ENCODE data around the gene ZNF200. TPM values are rescaled to one million over a fixed set of nuclear protein-coding genes. Genes with fewer than 3 reads are reported as not detected.
A peak's percentile ranks its signal among the peaks of the same experiment; 100 is the strongest.

ZNF200 gene
- total RNA-seq, 2 donors from 2014 or later = 3.2 to 4.9 TPM

DNA sequence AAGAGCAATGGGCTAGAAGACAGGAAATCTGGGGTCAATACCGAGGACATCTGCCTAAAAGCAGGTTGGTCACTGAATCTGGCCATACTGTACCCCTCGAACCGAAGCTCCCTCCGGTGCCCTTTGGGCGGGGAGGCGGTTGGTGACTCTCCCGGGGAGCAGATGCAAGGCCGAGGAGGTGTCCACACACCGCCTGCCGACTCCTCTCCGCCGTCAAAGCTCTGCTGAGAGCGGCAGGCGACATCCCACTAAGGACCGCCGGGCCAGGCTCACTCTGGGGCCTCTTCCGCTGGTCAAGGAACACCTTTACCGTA, 458 bp downstream of the ZNF200 start:
- Histone ChIP-seq H3K4me1 (peaks cover 0 to 13% of the 10 kb centered on the region in 2 donors), H3K27ac (peak overlapping the region; percentile 90 to 96), H3K4me3 (peak overlapping the region; percentile 62 to 82), H3K36me3 (peaks cover 36% of the 10 kb centered on the region), H3K27me3 (no peaks in the 10 kb centered on the region), H3K9me3 (peaks cover 0 to 29% of the 10 kb centered on the region in 2 donors)
- TF ChIP-seq, protein P1, sequence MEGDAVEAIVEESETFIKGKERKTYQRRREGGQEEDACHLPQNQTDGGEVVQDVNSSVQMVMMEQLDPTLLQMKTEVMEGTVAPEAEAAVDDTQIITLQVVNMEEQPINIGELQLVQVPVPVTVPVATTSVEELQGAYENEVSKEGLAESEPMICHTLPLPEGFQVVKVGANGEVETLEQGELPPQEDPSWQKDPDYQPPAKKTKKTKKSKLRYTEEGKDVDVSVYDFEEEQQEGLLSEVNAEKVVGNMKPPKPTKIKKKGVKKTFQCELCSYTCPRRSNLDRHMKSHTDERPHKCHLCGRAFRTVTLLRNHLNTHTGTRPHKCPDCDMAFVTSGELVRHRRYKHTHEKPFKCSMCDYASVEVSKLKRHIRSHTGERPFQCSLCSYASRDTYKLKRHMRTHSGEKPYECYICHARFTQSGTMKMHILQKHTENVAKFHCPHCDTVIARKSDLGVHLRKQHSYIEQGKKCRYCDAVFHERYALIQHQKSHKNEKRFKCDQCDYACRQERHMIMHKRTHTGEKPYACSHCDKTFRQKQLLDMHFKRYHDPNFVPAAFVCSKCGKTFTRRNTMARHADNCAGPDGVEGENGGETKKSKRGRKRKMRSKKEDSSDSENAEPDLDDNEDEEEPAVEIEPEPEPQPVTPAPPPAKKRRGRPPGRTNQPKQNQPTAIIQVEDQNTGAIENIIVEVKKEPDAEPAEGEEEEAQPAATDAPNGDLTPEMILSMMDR (IDR thresholded peaks at IDR 0.05) = no peak
- no peak for DNase-seq (ENCODE audit: low spot score)

DNA sequence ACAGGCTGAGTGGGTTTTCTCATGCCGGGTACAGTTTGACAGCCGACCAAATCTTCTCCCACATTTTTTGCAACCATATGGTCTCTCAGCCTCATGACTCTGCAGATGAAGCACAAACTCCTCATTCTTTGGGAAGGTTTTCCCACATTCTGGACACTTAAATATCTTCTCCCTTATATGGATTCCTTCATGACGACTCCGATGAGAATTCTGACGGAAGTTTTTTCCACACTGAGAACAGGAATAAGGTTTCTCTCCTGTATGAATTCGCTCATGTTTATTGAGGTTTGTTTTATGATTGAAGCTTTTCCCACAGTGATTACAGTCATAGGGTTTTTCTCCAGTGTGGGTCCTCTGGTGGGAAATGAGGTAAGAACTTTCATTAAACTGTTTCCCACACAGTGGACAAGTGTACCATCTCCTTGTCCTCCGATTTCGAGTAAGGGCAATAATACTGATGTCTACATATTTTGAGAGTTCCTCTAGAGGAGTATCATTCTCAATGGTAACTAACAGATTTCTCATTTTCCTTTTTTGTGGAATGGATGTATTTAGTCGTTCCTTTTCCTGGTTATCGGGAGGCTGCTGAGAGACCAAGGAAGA, 10.9 kb downstream of the ZNF200 start:
- H3K27me3 ChIP-seq = no peaks in the 10 kb centered on the region
- H3K4me1 ChIP-seq = no peaks in the 10 kb centered on the region
- no peak overlapping the region for H3K4me3 ChIP-seq
- no peak overlapping the region for H3K27ac ChIP-seq
- TF ChIP-seq, protein P1 (IDR thresholded peaks at IDR 0.05) = no peak
- H3K36me3 ChIP-seq = peaks cover 67% of the 10 kb centered on the region
- no peak for DNase-seq (ENCODE audit: low spot score)
- H3K9me3 ChIP-seq = peaks cover 38 to 96% of the 10 kb centered on the region in 2 donors

DNA sequence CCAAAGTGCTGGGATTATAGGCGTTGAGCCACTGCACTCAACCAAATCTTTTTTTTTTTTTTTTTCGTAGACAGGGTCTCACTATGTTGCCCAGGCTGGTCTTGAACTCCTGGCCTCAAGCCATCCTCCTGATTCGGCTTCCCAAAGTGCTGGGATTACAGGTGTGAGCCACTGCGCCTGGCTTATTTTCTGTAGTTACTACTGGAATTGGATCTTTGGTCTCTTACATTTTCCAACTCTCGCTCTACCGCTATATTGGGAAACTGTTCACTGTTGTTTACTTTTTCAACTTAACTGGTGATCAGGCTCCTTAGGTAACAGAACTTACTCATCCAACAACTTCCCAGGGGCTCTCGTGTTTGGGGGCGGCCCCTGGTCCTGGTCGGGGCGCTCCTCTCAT, 14.1 kb downstream of the ZNF200 start:
- no peak overlapping the region for H3K4me3 ChIP-seq

DNA sequence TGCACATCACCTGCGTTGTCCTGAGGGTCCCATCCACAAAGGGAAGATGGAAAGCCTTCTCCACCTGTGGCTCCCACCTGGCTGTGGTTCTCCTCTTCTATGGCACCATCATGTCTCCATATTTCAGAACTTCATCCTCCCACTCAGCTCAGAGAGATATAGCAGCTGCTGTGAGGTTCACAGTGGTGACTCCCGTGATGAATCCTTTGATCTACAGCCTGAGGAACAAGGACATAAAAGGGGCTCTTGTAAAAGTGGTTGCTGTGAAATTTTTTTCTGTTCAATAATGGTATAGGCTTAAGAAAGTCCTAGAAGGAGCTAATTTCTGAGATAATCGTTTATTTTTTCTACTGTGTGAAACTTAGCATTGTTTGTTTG, 18.7 kb downstream of the ZNF200 start:
- Histone ChIP-seq H3K36me3 (no peaks in the 10 kb centered on the region), H3K27me3 (no peaks in the 10 kb centered on the region), H3K9me3 (peaks cover 0 to 38% of the 10 kb centered on the region in 2 donors), H3K4me3 (no peak overlapping the region), H3K4me1 (no peaks in the 10 kb centered on the region), H3K27ac (no peak overlapping the region)
- TF ChIP-seq, protein P1 (IDR thresholded peaks at IDR 0.05) = no peak
- DNase-seq (ENCODE audit: low spot score) = no peak

More for the DNA sequence above, 14.1 kb downstream of the ZNF200 start:
- peaks cover 35% of the 10 kb centered on the region for H3K36me3 ChIP-seq
- peaks cover 28 to 84% of the 10 kb centered on the region in 2 donors for H3K9me3 ChIP-seq
- H3K27me3 ChIP-seq = no peaks in the 10 kb centered on the region
- no peaks in the 10 kb centered on the region for H3K4me1 ChIP-seq
- no peak overlapping the region for H3K27ac ChIP-seq
- no peak for DNase-seq (ENCODE audit: low spot score)
- TF ChIP-seq, protein P1 (IDR thresholded peaks at IDR 0.05) = no peak

DNA sequence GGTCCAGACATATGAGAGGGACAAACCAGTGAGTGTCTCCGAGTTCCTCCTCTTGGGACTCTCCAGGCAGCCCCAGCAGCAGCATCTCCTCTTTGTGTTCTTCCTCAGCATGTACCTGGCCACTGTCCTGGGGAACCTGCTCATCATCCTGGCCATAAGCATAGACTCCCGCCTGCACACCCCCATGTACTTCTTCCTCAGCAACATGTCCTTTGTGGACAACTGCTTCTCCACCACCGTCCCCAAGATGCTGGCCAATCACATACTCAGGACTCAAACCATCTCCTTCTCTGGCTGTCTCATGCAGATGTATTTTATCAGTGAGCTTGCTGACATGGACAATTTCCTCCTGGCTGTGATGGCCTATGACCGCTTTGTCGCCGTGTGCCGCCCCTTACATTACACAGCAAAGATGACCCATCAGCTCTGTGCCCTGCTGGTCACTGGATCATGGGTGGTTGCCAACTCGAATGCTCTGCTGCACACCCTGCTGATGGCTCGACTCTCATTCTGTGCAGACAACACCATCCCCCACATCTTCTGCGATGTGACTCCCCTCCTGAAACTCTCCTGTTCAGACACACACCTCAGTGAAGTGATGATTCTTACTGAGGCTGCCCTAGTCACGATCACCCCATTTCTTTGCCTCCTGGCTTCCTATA, 19.2 kb downstream of the ZNF200 start:
- Histone ChIP-seq H3K27me3 (no peaks in the 10 kb centered on the region), H3K36me3 (no peaks in the 10 kb centered on the region), H3K4me3 (no peak overlapping the region), H3K27ac (no peak overlapping the region), H3K4me1 (no peaks in the 10 kb centered on the region), H3K9me3 (peaks cover 0 to 33% of the 10 kb centered on the region in 2 donors)
- TF ChIP-seq, protein P1 (IDR thresholded peaks at IDR 0.05) = no peak
- no peak for DNase-seq (ENCODE audit: low spot score)
